GM12874 (cell line): ENCODE data around the gene NAA40.

Experiments
- CTCF ChIP-seq: IDR thresholded peaks from 2 replicates; pipeline ENCODE4 v1.5.1; 2011; ENCODE audit warnings: low read depth, mild to moderate bottlenecking, control low read depth, low read length, moderate library complexity; ENCODE audit not compliant: insufficient read depth

NAA40 gene

GRCh38 chr11:63969461-63969860, 30.7 kb downstream of the NAA40 start:
- no peak for TF ChIP-seq CTCF

GRCh38 chr11:63970902-63971301, 32.1 kb downstream of the NAA40 start:
- no peak for TF ChIP-seq CTCF

- no peak for TF ChIP-seq CTCF
Measured at GRCh38 chr11:63974259-63975143, 35.7 kb downstream of the NAA40 start, which contains the start of gene COX8A. Gene COX8A, plus strand, starts transcription at chr11:63974620. Its CDS starts 61 bp downstream, at chr11:63974681.

GRCh38 chr11:63978551-63979239, 39.9 kb downstream of the NAA40 start:
- TF ChIP-seq CTCF, result no peak

- TF ChIP-seq CTCF, result no peak
Measured at GRCh38 chr11:63979426-63979825, 40.6 kb downstream of the NAA40 start.

GRCh38 chr11:63985812-63986155, 47.0 kb downstream of the NAA40 start:
- no peak for TF ChIP-seq CTCF

GRCh38 chr11:63986156-63986931, 47.5 kb downstream of the NAA40 start, which contains the start of gene OTUB1:
Gene OTUB1, plus strand, starts transcription at chr11:63986438. Its CDS starts 19 bp downstream, at chr11:63986457.
- no peak for TF ChIP-seq CTCF
